ENCODE results near the gene IL2RA.

GRCh38 chr10:5970066-5970465, 92.1 kb downstream of the IL2RA start:
- TF ChIP-seq CTCF (IDR thresholded peaks at IDR 0.05; ENCODE audit: insufficient read depth, low read length, poor library complexity, severe bottlenecking) (no peak), EZH2phosphoT487 (conservative IDR thresholded peaks at IDR 0.05; ENCODE audit: low read length) (no peak)
